Measurements from ENCODE around the gene KCNQ1.

Gene KCNQ1

DNA sequence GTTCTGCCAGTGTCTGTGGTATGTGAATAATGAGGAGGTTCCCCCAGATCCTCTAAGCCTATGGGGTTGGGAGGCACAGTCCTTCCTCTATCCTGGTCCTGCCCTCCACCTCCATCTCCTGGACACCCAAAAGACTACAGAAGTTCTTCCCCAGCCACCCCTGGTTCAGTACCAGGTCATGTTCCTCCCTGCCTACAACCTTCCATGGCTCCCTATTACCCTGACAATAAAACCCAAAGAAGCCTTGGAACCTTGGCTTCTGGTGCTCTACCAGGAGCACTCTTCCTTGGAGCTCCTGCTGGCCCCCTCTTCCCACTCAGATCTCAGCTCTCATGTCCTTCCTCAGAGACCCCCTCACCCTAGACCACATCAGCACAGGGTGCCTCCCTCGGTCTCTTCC, 13.4 kb upstream of the KCNQ1 start:
- TF ChIP-seq ZNF8 (CRISPR knock-in tag; IDR thresholded peaks at IDR 0.05) (no peak), ZC3H10 (CRISPR knock-in tag; IDR thresholded peaks at IDR 0.05) (no peak), SNAI2 (CRISPR knock-in tag; IDR thresholded peaks at IDR 0.05) (no peak), OSR1 (CRISPR knock-in tag; IDR thresholded peaks at IDR 0.05) (no peak), ZNF70 (CRISPR knock-in tag; IDR thresholded peaks at IDR 0.05) (no peak), ISL1 (CRISPR knock-in tag; IDR thresholded peaks at IDR 0.05) (no peak), ESRRG (CRISPR knock-in tag; IDR thresholded peaks at IDR 0.05) (no peak)
- TF ChIP-seq, protein P1, sequence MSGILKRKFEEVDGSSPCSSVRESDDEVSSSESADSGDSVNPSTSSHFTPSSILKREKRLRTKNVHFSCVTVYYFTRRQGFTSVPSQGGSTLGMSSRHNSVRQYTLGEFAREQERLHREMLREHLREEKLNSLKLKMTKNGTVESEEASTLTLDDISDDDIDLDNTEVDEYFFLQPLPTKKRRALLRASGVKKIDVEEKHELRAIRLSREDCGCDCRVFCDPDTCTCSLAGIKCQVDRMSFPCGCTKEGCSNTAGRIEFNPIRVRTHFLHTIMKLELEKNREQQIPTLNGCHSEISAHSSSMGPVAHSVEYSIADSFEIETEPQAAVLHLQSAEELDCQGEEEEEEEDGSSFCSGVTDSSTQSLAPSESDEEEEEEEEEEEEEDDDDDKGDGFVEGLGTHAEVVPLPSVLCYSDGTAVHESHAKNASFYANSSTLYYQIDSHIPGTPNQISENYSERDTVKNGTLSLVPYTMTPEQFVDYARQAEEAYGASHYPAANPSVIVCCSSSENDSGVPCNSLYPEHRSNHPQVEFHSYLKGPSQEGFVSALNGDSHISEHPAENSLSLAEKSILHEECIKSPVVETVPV (CRISPR knock-in tag; IDR thresholded peaks at IDR 0.05), result no peak
- no peak for ATAC-seq

DNA sequence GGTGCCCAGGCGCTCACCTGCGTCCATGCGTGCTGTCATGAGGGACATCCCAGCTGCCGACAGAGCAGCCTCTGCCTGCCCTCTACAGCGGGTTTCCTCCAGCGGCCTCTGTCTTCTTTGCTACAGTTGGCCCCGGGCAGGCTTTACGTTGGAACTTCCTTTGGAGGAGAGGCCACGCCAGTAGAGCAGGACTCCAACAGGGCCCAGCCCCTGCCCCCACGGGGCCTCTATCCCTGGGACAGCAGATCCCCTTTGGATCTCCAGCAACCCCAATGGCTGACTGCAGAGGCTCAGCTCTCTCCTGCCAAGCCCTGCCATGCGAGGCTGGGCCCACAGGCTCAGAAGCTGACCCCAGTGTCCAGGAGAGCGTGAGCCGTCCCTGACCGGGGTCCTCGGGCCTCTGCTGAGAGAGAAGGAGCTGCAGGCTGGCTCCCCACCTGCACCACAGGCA, 12.6 kb upstream of the KCNQ1 start:
- ATAC-seq, result no peak

DNA sequence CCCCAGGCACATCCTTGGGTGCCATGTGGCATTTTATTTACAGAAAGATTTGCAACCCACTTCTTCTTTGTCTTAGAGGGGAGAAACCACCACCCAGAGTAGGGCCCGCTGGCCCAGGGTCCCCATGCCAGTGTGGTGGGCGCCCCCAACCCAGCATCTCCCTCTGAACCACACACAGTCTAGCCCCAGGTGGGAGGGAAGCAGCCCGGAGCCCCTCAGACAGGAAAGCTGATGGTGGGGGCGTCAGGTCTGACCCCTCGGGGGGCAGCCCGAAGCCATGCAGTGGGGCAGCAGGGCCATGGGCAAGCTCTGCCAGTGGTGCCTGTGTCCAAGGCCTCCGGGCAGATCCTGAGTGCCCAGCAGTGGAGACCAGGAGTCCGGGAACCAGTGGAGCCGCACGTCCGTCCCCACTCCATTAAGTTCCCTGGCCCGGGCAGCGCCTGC, 12.2 kb upstream of the KCNQ1 start:
- TF ChIP-seq ISL1 (CRISPR knock-in tag; IDR thresholded peaks at IDR 0.05) (no peak), ZFP30 (CRISPR knock-in tag; IDR thresholded peaks at IDR 0.05) (no peak)
- ATAC-seq, result no peak

More for the DNA sequence above, 12.6 kb upstream of the KCNQ1 start:
- TF ChIP-seq, protein P2, sequence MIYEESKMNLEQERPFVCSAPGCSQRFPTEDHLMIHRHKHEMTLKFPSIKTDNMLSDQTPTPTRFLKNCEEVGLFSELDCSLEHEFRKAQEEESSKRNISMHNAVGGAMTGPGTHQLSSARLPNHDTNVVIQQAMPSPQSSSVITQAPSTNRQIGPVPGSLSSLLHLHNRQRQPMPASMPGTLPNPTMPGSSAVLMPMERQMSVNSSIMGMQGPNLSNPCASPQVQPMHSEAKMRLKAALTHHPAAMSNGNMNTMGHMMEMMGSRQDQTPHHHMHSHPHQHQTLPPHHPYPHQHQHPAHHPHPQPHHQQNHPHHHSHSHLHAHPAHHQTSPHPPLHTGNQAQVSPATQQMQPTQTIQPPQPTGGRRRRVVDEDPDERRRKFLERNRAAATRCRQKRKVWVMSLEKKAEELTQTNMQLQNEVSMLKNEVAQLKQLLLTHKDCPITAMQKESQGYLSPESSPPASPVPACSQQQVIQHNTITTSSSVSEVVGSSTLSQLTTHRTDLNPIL (CRISPR knock-in tag; IDR thresholded peaks at IDR 0.05; ENCODE audit: low read depth), result no peak
- TF ChIP-seq RARB (CRISPR knock-in tag; IDR thresholded peaks at IDR 0.05) (no peak), GLIS3 (CRISPR knock-in tag; IDR thresholded peaks at IDR 0.05) (no peak), ZNF8 (CRISPR knock-in tag; IDR thresholded peaks at IDR 0.05) (no peak)

DNA sequence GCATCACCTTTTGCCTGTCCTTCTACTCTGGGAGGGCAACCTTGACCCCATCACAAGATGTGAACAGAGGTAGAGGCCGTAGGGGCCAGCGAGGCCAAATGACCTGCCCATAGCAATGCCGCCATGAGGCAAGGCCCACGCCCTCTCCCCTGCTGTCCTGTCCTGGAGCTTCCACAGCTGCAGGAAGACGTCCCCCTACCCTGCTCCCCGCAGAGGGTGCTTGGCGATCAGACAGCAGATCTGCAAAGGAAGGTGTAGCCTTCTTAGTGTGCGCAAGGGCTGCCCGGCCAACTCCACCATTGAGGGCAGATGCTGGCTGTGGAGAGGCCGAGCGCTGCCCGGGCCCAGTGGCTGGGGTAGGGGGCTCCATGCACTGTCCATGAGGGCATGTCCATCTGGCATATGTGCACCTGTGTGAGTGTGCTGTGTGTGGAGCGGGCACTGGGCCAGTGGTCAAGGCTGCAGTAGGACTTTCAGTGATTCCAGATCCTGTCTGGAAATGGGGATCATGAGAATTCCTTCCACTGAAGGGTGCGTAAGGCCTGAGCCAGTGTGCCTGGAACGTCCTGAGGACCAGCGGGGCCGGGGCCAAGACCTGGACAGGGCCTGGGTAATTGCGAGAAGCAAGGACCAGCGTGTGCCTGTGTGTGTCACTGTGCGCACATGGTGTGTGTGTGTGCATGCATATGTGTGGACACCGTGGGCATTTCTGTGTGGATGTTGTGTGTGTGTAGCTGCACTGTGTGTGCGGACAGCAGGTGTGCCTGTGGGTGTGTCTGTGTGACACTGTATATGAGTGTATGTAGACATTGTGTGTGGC, 11.5 kb upstream of the KCNQ1 start:
- ATAC-seq, result no peak
- no peak for TF ChIP-seq RARB (CRISPR knock-in tag; IDR thresholded peaks at IDR 0.05)
- TF ChIP-seq PPARA (CRISPR knock-in tag; IDR thresholded peaks at IDR 0.05; ENCODE audit: borderline replicate concordance), result no peak
- no peak for TF ChIP-seq ESRRG (CRISPR knock-in tag; IDR thresholded peaks at IDR 0.05)

DNA sequence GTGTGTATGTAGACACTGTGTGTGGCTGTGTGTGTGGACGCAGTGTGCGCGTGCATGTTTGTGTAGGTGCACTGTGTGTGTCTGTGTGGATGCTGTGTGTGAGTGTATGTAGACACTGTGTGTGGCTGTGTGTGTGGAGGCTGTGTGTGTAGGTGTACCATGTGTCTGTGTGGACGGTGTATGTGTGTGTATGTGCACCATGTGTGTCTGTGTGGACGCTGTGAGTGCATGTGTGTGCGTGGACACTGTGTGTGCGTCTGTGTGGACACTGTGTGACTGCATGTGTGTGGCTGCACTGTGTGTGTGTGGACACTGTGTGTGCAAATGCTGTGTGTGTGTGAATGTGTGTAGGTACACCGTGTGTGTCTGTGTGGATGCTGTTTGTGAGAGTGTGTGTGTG, 10.8 kb upstream of the KCNQ1 start:
- ATAC-seq, result no peak
- no peak for TF ChIP-seq ZFP3 (CRISPR knock-in tag; IDR thresholded peaks at IDR 0.05)
- TF ChIP-seq ARNTL (CRISPR knock-in tag; IDR thresholded peaks at IDR 0.05; ENCODE audit: borderline replicate concordance, low read depth), result no peak
- TF ChIP-seq, protein P3, sequence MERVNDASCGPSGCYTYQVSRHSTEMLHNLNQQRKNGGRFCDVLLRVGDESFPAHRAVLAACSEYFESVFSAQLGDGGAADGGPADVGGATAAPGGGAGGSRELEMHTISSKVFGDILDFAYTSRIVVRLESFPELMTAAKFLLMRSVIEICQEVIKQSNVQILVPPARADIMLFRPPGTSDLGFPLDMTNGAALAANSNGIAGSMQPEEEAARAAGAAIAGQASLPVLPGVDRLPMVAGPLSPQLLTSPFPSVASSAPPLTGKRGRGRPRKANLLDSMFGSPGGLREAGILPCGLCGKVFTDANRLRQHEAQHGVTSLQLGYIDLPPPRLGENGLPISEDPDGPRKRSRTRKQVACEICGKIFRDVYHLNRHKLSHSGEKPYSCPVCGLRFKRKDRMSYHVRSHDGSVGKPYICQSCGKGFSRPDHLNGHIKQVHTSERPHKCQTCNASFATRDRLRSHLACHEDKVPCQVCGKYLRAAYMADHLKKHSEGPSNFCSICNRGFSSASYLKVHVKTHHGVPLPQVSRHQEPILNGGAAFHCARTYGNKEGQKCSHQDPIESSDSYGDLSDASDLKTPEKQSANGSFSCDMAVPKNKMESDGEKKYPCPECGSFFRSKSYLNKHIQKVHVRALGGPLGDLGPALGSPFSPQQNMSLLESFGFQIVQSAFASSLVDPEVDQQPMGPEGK (CRISPR knock-in tag; IDR thresholded peaks at IDR 0.05; ENCODE audit: borderline replicate concordance), result no peak
- TF ChIP-seq, protein P4, sequence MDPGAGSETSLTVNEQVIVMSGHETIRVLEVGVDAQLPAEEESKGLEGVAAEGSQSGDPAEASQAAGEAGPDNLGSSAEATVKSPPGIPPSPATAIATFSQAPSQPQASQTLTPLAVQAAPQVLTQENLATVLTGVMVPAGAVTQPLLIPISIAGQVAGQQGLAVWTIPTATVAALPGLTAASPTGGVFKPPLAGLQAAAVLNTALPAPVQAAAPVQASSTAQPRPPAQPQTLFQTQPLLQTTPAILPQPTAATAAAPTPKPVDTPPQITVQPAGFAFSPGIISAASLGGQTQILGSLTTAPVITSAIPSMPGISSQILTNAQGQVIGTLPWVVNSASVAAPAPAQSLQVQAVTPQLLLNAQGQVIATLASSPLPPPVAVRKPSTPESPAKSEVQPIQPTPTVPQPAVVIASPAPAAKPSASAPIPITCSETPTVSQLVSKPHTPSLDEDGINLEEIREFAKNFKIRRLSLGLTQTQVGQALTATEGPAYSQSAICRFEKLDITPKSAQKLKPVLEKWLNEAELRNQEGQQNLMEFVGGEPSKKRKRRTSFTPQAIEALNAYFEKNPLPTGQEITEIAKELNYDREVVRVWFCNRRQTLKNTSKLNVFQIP (CRISPR knock-in tag; IDR thresholded peaks at IDR 0.05; ENCODE audit: borderline replicate concordance, low read depth), result no peak
- TF ChIP-seq, protein P2 (CRISPR knock-in tag; IDR thresholded peaks at IDR 0.05; ENCODE audit: low read depth), result no peak
- TF ChIP-seq, protein P1 (CRISPR knock-in tag; IDR thresholded peaks at IDR 0.05), result no peak
- no peak for TF ChIP-seq ISL1 (CRISPR knock-in tag; IDR thresholded peaks at IDR 0.05)
- no peak for TF ChIP-seq GLIS3 (CRISPR knock-in tag; IDR thresholded peaks at IDR 0.05)
- TF ChIP-seq ZC3H10 (CRISPR knock-in tag; IDR thresholded peaks at IDR 0.05), result no peak

Data from SK-N-SH treated with all-trans-retinoic acid at 6 μM for 48 hours (cell line).